ENCODE data around the gene CENPX. TPM values are rescaled to one million over a fixed set of nuclear protein-coding genes. Genes with fewer than 3 reads are reported as not detected.

The CENPX gene
- total and polyA plus RNA-seq, 2 of the 13 experiments (the other 11 are each of a cell fraction or from before 2014, with no cell fraction given) = 92.7 to 170 TPM

GRCh38 chr17:82020572-82021106 is 2.0 kb downstream of the CENPX start (continued):
- TF ChIP-seq ZBTB2 (CRISPR knock-in tag; IDR thresholded peaks at IDR 0.05; ENCODE audit: low read depth) (no peak), NFIC (IDR thresholded peaks at IDR 0.05; ENCODE audit: low read length) (no peak), ZFP36L2 (CRISPR knock-in tag; IDR thresholded peaks at IDR 0.05) (no peak), ZSCAN20 (CRISPR knock-in tag; IDR thresholded peaks at IDR 0.05; ENCODE audit: borderline replicate concordance) (0 out of 2 replicates have a peak, but pooled peaks have one; percentile 31), SMARCC2 (IDR thresholded peaks at IDR 0.05) (no peak), ZNF879 (CRISPR knock-in tag; IDR thresholded peaks at IDR 0.05) (no peak), ZBTB39 (CRISPR knock-in tag; IDR thresholded peaks at IDR 0.05) (no peak), ZNF292 (CRISPR knock-in tag; IDR thresholded peaks at IDR 0.05; ENCODE audit: borderline replicate concordance, low read depth) (no peak), FIP1L1 (IDR thresholded peaks at IDR 0.05; ENCODE audit: borderline replicate concordance, insufficient read depth, low read depth, low read length) (no peak), ZNF260 (CRISPR knock-in tag; IDR thresholded peaks at IDR 0.05; ENCODE audit: borderline replicate concordance, low read depth) (no peak; the same call in 1 of the 2 replicates), ZNF558 (CRISPR knock-in tag; IDR thresholded peaks at IDR 0.05; ENCODE audit: borderline replicate concordance) (no peak), GATAD2A (CRISPR knock-in tag; IDR thresholded peaks at IDR 0.05) (no peak), NR2C2 (CRISPR knock-in tag; IDR thresholded peaks at IDR 0.05; ENCODE audit: borderline replicate concordance) (no peak), MEF2D (CRISPR knock-in tag; IDR thresholded peaks at IDR 0.05) (no peak), CBX1 (IDR thresholded peaks at IDR 0.05; ENCODE audit: low read depth) (no peak)
- TF ChIP-seq, protein P1, sequence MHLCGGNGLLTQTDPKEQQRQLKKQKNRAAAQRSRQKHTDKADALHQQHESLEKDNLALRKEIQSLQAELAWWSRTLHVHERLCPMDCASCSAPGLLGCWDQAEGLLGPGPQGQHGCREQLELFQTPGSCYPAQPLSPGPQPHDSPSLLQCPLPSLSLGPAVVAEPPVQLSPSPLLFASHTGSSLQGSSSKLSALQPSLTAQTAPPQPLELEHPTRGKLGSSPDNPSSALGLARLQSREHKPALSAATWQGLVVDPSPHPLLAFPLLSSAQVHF (CRISPR knock-in tag; IDR thresholded peaks at IDR 0.05) = no peak

All from HepG2 (cell line).